Activated T-helper 1 cell treated with anti-CD3 and anti-CD28 coated beads, Interleukin-2, amount 50 U/mL, for 16 hours (primary cell): ENCODE results near the gene VWA2.

Experiments
- DNase-seq, 2 donors: peaks; one replicate each; pipeline ENCODE4 v3.0.0-alpha.2; 2020; ENCODE audit warnings: low read depth in 1 of 2, low spot score in 1 of 2

The VWA2 gene

GRCh38 chr10:114274616-114275453 is 35.8 kb downstream of the VWA2 start:
- DNase-seq = no peak

GRCh38 chr10:114276066-114276465 is 37.0 kb downstream of the VWA2 start:
- no peak for DNase-seq

- DNase-seq = no peak
Observed at GRCh38 chr10:114276671-114277070, 37.6 kb downstream of the VWA2 start.

- no peak for DNase-seq
Observed at GRCh38 chr10:114278140-114278883, 39.3 kb downstream of the VWA2 start.

GRCh38 chr10:114278884-114279191 is 39.8 kb downstream of the VWA2 start:
- no peak for DNase-seq

- no peak for DNase-seq
Observed at GRCh38 chr10:114279289-114279688, 40.2 kb downstream of the VWA2 start.

- no peak for DNase-seq
Observed at GRCh38 chr10:114279901-114280644, 41.0 kb downstream of the VWA2 start.

- DNase-seq = no peak
Observed at GRCh38 chr10:114281006-114281405, 42.0 kb downstream of the VWA2 start.

- no peak for DNase-seq
Observed at GRCh38 chr10:114281461-114281860, 42.4 kb downstream of the VWA2 start.

GRCh38 chr10:114282526-114282925 is 43.5 kb downstream of the VWA2 start:
- no peak for DNase-seq

- no peak for DNase-seq
Observed at GRCh38 chr10:114283091-114283490, 44.0 kb downstream of the VWA2 start.

GRCh38 chr10:114283535-114284234 is 44.6 kb downstream of the VWA2 start:
- no peak for DNase-seq

- DNase-seq = no peak
Observed at GRCh38 chr10:114284346-114285071, 45.5 kb downstream of the VWA2 start.

- no peak for DNase-seq
Observed at GRCh38 chr10:114285961-114286441, 46.9 kb downstream of the VWA2 start.

GRCh38 chr10:114286921-114287320 is 47.9 kb downstream of the VWA2 start:
- no peak for DNase-seq

GRCh38 chr10:114288424-114289095 is 49.5 kb downstream of the VWA2 start:
- DNase-seq = no peak

- no peak for DNase-seq
Observed at GRCh38 chr10:114289096-114289436, 50.0 kb downstream of the VWA2 start.

GRCh38 chr10:114290038-114290437 is 51.0 kb downstream of the VWA2 start:
- no peak for DNase-seq

- DNase-seq = no peak
Observed at GRCh38 chr10:114291076-114291475, 52.0 kb downstream of the VWA2 start.

GRCh38 chr10:114291516-114291915 is 52.5 kb downstream of the VWA2 start:
- no peak for DNase-seq
